ENCODE measurements around the gene ACTRT2.

Gene ACTRT2

GRCh38 chr1:3033040-3033789, 11.9 kb downstream of the ACTRT2 start:
- no peak for DNase-seq

GRCh38 chr1:3033790-3034090, 12.5 kb downstream of the ACTRT2 start:
- no peak for DNase-seq

- no peak for DNase-seq
These were observed 12.9 kb downstream of the ACTRT2 start for GRCh38 chr1:3034162-3034561.

GRCh38 chr1:3034728-3035562, 13.7 kb downstream of the ACTRT2 start:
- DNase-seq, result no peak

- no peak for DNase-seq
These were observed 14.5 kb downstream of the ACTRT2 start for GRCh38 chr1:3035563-3036446.

GRCh38 chr1:3036447-3037280, 15.4 kb downstream of the ACTRT2 start:
- no peak for DNase-seq

GRCh38 chr1:3037281-3038040, 16.2 kb downstream of the ACTRT2 start:
- DNase-seq, result no peak

GRCh38 chr1:3038113-3038551, 16.9 kb downstream of the ACTRT2 start:
- no peak for DNase-seq

GRCh38 chr1:3038571-3039181, 17.4 kb downstream of the ACTRT2 start:
- DNase-seq, result no peak

- no peak for DNase-seq
These were observed 18.7 kb downstream of the ACTRT2 start for GRCh38 chr1:3040004-3040403.

- DNase-seq, result no peak
These were observed 21.2 kb downstream of the ACTRT2 start for GRCh38 chr1:3042481-3042880.

GRCh38 chr1:3049164-3049563, 27.9 kb downstream of the ACTRT2 start:
- DNase-seq, result no peak

- DNase-seq, result no peak
These were observed 28.6 kb downstream of the ACTRT2 start for GRCh38 chr1:3049905-3050304.

- DNase-seq, result no peak
These were observed 29.3 kb downstream of the ACTRT2 start for GRCh38 chr1:3050603-3051002.

GRCh38 chr1:3051270-3052268, 30.3 kb downstream of the ACTRT2 start:
- DNase-seq, result no peak

GRCh38 chr1:3052501-3052900, 31.2 kb downstream of the ACTRT2 start:
- no peak for DNase-seq

- DNase-seq, result no peak
These were observed 32.2 kb downstream of the ACTRT2 start for GRCh38 chr1:3053366-3053980.

GRCh38 chr1:3053986-3054385, 32.7 kb downstream of the ACTRT2 start:
- no peak for DNase-seq

- no peak for DNase-seq
These were observed 33.2 kb downstream of the ACTRT2 start for GRCh38 chr1:3054474-3054873.

All from bone marrow (tissue), 2 donors.